KOPT-K1 (cell line): ENCODE data around the gene FRMD5.
"Not testable (repeated sequence)": the region's sequence is repeated elsewhere in the genome, so short reads cannot be mapped to it uniquely, and the experiment has no call there.

ENCODE experiments used
- H3K27ac ChIP-seq: fragments of 200-600 bp; sonication (generic); 2 replicates; pipeline ENCODE4 v1.5.1; 2016; ENCODE audit warnings: antibody characterized with exemption, mild to moderate bottlenecking, low read depth, low read length; ENCODE audit not compliant: poor library complexity, severe bottlenecking
- H3K36me3 ChIP-seq: fragments of 200-600 bp; sonication (generic); 2 replicates; pipeline ENCODE4 v1.5.1; 2017; ENCODE audit warnings: antibody characterized with exemption, mild to moderate bottlenecking, low read length, moderate library complexity; ENCODE audit not compliant: insufficient read depth
- H3K9me3 ChIP-seq: fragments of 200-600 bp; sonication (generic); 2 replicates; pipeline ENCODE4 v1.5.1; 2017; ENCODE audit warnings: antibody characterized with exemption, low read length, mild to moderate bottlenecking; ENCODE audit not compliant: insufficient read depth, poor library complexity, severe bottlenecking

Gene FRMD5

GRCh38 chr15:44195151-44195740, at the start of gene FRMD5:
TSS of gene FRMD5 (minus strand) at chr15:44195271.
- no peaks in the 10 kb centered on the region for H3K36me3 ChIP-seq
- H3K27ac ChIP-seq = no peak within 1 kb of the TSS
- H3K9me3 ChIP-seq = peaks cover 5% of the 10 kb centered on the region

GRCh38 chr15:44243829-44244228, 48.8 kb upstream of the FRMD5 start:
- H3K9me3 ChIP-seq = no peaks in the 10 kb centered on the region
- no peaks in the 10 kb centered on the region for H3K36me3 ChIP-seq
- H3K27ac ChIP-seq = no peak overlapping the region

- Histone ChIP-seq H3K27ac (no peak overlapping the region), H3K9me3 (no peaks in the 10 kb centered on the region), H3K36me3 (no peaks in the 10 kb centered on the region)
Observed at GRCh38 chr15:44243141-44243540, 48.1 kb upstream of the FRMD5 start.

- Histone ChIP-seq H3K36me3 (no peaks in the 10 kb centered on the region), H3K9me3 (no peaks in the 10 kb centered on the region), H3K27ac (no peak overlapping the region)
Observed at GRCh38 chr15:44231842-44232241, 36.8 kb upstream of the FRMD5 start.

GRCh38 chr15:44229301-44229700, 34.2 kb upstream of the FRMD5 start:
- not testable (repeated sequence) for H3K9me3 ChIP-seq, H3K27ac ChIP-seq, H3K36me3 ChIP-seq

GRCh38 chr15:44227584-44227983, 32.5 kb upstream of the FRMD5 start:
- Histone ChIP-seq H3K9me3 (no peaks in the 10 kb centered on the region), H3K27ac (no peak overlapping the region)

GRCh38 chr15:44227001-44227400, 31.9 kb upstream of the FRMD5 start:
- H3K27ac ChIP-seq, H3K36me3 ChIP-seq, H3K9me3 ChIP-seq: not testable (repeated sequence)

More at GRCh38 chr15:44227584-44227983, 32.5 kb upstream of the FRMD5 start:
- no peaks in the 10 kb centered on the region for H3K36me3 ChIP-seq

GRCh38 chr15:44222478-44222877, 27.4 kb upstream of the FRMD5 start:
- Histone ChIP-seq H3K27ac (no peak overlapping the region), H3K36me3 (no peaks in the 10 kb centered on the region), H3K9me3 (no peaks in the 10 kb centered on the region)

GRCh38 chr15:44219073-44219472, 24.0 kb upstream of the FRMD5 start:
- Histone ChIP-seq H3K36me3 (no peaks in the 10 kb centered on the region), H3K27ac (no peak overlapping the region), H3K9me3 (no peaks in the 10 kb centered on the region)

- Histone ChIP-seq H3K27ac (no peak overlapping the region), H3K9me3 (no peaks in the 10 kb centered on the region), H3K36me3 (no peaks in the 10 kb centered on the region)
Observed at GRCh38 chr15:44216958-44217357, 21.9 kb upstream of the FRMD5 start.

GRCh38 chr15:44215594-44215993, 20.5 kb upstream of the FRMD5 start:
- Histone ChIP-seq H3K36me3 (no peaks in the 10 kb centered on the region), H3K27ac (no peak overlapping the region), H3K9me3 (no peaks in the 10 kb centered on the region)

GRCh38 chr15:44208956-44209355, 13.9 kb upstream of the FRMD5 start:
- no peaks in the 10 kb centered on the region for H3K9me3 ChIP-seq
- no peaks in the 10 kb centered on the region for H3K36me3 ChIP-seq
- H3K27ac ChIP-seq = no peak overlapping the region

- H3K27ac ChIP-seq = no peak overlapping the region
- H3K36me3 ChIP-seq = no peaks in the 10 kb centered on the region
- no peaks in the 10 kb centered on the region for H3K9me3 ChIP-seq
Observed at GRCh38 chr15:44207643-44208042, 12.6 kb upstream of the FRMD5 start.

- H3K27ac ChIP-seq = no peak overlapping the region
- H3K36me3 ChIP-seq = no peaks in the 10 kb centered on the region
- peaks cover 5% of the 10 kb centered on the region for H3K9me3 ChIP-seq
Observed at GRCh38 chr15:44199393-44199792, 4.3 kb upstream of the FRMD5 start.

GRCh38 chr15:44194323-44195150, 534 bp downstream of the FRMD5 start:
- Histone ChIP-seq H3K36me3 (no peaks in the 10 kb centered on the region), H3K27ac (no peak overlapping the region), H3K9me3 (peaks cover 5% of the 10 kb centered on the region)
